HG03108 (cell line): ENCODE measurements around the gene LRP8.
A peak's percentile ranks its signal among the peaks of the same experiment; 100 is the strongest.

Source experiments
- ATAC-seq: cut with Tn5 transposase; IDR thresholded peaks from one replicate; pipeline ENCODE4 v1.9.1; 2021; ENCODE audit warnings: moderate library complexity; ENCODE audit not compliant: unreplicated experiment

Gene LRP8

DNA sequence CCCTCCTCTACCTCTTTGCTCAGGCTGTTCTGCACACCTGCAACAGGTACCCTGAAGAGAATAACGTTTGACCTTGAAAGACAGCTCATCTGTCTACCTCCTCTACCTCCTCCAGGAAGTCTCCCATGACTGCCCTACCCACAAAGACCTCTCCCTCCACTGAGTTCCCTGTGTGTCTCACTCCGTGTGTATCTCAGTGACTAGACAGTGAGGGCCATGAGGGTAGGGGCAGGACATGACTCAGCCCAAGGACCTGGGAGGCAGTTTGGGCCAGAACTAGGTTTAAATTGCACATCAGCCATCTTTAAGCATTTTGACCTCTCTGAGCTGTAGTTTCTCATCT, 32.0 kb upstream of the LRP8 start:
- no peak for ATAC-seq

DNA sequence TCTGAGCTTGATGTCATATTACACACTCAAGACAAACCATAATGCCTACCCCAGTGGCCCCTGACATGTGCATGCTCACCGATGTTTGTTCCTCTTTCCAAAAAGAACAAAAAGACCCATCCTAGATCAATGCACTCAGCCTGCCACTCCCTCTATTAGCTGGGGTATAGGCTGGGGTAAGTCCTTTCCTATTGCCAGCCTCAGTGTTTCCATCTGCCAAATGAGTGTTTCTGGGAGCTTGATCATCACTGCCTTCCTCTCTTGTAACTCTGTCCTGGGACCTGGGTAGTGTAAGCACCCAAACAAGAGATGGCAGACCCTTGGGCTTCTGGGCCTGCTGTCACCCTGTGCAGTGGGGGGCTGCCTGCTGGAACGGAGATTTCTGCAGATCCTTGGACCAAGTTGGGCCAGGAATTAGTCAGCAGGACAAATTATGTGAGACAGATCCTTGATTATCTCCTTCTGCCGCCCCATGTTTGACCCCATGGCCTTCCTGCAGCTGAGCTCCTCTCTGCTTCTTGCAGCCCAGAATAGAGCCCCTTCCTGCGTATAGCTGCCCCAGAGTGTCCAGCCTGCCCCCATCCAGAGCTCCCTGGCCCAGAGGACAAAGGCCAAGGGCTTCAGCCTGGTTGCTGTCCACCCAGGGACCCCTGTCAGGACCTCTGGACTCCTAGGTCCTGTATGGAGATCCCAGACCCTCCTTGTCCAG, 31.5 kb upstream of the LRP8 start:
- ATAC-seq = no peak

DNA sequence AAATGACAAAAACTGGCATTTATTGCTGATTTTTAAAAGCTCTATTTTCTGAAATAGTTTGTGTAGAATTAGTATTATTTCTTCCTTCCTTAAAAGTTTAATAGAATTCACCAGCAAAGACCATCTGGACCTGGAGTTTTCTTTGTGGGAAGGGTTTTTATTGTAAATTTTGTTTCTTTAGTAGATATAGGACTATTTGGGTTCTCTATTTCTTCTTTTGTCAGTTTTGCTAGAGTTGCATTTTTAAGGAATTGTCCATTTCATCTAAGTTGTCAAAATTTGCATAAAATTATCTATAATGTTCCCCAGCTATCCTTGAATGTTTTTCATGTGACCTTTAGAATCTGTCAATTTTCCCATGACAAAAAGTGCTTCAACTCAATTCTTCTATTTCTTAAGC, 28.8 kb upstream of the LRP8 start:
- ATAC-seq = no peak

DNA sequence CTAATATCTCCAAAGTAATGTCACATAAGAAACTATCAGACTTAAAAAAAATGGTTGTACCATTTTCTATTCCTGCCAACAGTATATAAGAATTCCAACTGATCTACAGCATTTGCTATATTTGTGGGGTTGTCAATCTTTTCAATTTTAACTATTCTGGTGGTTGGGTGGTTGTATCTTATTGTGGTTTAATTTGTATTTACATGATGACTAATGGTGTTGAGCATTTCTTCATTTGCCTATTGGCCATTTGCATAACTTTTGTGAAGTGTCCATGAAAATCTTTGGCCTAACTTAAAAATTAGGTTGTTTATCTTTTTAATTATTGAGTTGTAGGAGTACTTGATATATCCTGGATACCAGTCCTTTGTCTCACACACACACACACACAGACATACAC, 26.2 kb upstream of the LRP8 start:
- ATAC-seq = no peak

DNA sequence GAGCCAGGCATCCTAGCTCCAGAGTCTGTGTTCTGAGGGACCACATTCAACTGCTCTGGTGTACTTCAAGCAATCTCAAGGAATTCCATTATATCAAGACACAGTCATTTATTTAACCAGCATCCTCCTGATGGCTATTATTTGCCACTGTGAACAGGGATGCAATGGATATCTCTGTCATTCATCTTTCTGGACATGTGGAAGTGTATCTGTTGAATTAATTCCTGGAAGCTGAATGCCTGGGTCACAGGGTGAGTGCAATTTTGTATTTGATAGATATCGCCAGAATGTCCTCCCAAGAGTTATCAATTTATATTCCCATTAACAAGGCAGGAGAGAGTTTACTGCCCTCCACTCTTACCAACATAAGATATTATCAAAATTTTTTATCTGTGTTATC, 24.7 kb upstream of the LRP8 start:
- no peak for ATAC-seq

DNA sequence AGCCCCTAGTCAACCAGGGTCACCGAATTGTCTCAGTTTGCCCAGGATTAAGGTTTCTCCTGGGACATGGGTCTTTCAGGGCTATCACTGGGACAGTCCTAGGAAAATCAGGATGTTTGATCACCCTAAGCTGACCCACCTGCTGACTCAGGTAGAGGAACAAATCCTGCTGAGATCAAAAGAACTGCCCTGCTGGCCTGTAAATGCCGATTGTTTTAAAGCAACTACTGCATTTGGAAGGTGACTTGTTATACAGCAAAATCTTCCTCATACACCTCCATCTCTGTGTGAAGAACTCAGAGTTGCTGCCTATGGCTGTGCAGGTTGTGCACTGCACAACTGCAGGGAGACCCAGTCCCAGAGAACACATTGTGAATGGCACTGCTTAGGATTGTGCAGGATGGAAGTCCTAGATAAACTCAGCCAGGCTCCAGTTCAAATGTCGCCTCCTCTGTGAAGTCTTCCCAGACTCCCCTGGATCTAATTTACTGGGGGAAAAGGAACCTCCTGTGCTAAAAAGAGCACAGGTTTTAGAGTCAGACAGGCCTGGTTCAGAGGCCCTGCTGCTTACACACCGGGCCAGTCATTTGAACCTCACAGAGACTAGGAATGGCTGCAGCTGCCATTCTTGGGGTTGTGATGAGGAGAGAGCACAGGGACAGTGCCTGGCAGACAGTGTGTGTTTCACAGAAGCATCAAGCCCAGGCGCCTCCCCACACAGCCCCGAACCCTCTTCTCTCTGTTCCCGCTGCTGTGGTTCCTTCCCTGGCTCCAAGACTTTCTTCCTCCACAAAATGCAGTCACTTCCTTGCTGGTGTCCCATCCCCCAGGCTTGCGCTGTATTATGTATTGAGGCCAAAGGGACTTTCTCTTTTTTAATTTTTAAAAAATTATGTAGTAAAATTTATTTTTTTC, 23.2 kb upstream of the LRP8 start:
- no peak for ATAC-seq

DNA sequence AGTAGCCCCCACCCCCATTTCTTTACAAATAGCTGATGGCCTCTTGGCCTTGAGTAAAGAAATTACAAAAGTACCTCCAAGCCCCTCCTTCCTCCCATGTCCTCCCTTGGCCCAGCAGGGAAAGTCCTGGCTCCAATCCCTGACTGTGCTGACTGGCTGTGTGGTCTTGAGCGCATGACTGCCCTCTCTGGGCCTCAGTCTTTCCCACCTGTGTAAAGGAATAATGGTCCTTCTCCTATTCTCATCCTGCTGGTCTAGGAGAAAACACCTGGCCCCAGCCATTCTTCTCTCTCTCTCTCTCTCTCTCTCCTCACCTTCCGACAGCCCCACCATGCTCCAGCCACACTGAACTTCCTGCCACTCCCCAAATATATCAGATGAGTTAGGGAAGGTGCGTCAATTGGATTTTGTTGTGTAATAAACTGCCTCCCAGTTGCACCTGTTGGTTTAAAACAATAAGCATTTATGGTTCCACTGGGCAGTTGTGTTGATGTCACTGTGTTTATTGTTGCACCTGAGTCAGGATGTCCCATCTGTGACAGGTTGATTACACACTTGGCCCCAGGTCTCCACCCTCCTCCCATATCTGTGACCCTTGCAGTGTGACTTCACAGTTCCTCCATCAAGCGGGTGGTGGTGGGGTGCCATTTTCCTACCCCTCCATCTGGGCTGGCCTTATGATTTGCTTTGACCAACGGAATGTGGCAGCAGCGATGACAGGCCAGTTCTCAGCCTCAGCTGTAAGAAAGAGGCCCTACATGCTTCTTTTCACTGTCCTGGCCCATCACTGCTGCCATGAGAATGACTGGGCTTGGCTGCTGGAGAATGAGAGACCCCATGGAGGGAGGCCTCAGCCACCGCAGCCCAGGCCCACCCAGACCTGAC, 22.3 kb upstream of the LRP8 start:
- no peak for ATAC-seq

DNA sequence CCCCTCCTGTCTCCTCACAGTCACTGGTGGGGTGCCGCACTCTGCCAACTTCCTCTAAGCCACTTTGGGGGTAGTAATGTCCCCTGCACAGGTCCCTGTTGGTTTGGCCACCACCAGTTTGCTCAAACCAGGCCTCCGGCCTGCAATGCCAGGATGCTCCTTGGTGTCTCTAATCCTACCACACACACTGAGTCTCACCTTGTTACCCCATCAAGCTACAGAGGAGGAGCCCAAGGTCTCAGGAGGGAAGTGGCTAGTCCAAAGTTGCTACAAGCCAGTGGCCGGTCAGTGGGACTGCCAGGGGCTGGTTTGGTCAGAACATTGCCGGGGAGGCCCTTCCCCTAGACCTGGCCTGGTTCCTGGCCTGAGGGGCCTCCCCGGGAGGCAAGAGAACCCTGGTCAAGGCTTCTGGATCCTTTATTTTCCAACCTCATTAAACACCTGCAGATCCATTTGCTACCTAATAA, 21.5 kb upstream of the LRP8 start:
- ATAC-seq = no peak

DNA sequence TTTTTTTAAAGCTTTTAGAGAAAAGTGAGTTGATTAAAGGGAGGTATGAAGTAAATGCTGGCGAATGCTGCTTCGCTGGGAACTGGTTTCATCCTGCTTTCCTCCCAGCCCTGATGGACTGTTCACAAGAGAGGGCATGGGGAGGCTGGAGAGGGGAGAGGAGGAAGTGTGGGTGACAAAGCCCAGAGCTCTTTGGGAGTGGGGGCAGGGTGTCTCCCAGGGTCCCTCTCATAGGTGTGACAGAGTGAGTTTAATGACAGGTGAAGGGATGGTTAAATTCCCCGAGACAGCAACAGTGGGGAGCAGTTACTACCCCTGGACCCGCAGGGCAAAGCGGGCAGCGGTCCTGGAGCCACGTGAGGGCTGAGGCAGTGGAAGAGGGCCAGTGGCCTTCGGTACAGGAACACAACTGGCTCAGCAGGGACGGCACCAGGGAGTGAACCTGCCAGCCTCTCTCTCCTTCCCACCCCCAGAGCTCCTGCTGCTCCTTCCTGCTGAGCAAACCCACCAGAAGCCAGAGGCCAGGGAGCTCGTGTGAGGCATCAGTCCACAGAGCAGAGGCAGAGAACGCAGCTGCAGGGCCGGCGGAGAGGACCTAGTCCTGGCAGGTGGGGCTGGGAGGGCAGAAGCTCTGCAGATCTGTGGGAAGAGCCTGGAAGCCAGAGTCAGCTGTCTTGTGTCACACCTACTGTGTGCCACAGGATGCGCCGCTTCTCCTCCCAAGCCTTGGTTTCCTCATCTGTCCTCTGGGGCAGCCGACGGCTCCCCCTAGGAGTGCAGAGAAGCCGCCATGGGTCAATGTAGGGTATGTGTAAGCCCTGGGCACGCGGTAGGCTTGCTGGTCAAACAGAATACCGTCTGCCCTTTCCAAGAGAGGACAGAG, 20.9 kb upstream of the LRP8 start:
- ATAC-seq = no peak

DNA sequence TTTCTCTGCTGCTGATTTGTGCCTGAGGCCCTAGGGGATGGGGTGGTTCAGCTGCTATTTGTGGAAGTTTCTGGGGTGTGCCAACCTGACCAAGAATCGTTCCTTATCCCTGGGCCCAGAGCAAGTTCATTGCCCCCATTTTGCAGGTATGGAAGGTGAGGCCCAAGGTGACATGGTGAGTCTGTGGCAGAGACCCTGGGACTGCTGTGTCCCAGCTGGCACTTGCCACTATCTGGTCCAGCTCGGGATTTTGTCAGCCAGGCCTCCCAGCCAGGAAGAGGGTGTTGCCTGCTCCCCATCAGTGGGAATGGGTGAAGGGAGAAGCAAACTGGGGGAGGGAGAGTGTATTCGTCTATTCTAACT, 18.9 kb upstream of the LRP8 start:
- ATAC-seq = no peak

DNA sequence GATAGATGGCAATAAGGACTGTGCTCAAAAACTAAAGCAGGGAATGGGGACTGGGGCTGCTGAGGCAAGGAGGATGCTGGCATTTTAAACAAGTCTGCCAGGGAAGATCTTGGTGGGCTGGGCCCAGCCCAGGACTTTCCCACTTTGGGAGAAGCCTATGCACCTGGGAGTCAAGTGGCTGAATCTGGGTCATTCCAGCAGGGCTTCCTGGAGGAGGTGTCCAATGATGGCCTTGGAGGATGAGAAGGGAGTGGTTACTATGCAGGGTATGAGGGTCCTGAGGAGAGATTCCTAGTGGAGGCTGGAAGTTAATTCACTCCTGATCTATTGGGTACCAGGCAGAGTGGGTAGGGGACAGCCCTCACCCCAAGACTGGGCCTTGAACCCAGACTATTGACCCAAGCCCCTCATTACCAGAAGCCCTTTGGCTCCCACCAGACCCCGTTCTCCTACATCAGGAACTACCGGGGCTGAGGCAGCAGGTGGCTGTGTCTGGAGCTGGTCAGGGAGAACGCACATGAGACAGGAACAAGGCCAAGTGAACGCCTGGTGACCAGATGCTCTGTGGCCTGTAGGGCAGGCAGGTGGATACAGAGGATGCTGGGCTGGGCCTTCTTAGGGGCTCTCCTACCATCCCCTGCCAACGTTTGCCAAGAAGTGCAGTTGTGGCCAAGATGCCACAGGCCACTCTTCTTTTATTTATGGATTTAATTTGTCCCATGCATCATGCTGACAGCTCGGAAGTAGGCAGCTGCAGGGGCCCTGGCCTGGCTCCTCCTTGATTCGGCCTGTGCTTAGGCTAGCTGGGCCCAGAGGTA, 18.3 kb upstream of the LRP8 start:
- ATAC-seq = no peak

DNA sequence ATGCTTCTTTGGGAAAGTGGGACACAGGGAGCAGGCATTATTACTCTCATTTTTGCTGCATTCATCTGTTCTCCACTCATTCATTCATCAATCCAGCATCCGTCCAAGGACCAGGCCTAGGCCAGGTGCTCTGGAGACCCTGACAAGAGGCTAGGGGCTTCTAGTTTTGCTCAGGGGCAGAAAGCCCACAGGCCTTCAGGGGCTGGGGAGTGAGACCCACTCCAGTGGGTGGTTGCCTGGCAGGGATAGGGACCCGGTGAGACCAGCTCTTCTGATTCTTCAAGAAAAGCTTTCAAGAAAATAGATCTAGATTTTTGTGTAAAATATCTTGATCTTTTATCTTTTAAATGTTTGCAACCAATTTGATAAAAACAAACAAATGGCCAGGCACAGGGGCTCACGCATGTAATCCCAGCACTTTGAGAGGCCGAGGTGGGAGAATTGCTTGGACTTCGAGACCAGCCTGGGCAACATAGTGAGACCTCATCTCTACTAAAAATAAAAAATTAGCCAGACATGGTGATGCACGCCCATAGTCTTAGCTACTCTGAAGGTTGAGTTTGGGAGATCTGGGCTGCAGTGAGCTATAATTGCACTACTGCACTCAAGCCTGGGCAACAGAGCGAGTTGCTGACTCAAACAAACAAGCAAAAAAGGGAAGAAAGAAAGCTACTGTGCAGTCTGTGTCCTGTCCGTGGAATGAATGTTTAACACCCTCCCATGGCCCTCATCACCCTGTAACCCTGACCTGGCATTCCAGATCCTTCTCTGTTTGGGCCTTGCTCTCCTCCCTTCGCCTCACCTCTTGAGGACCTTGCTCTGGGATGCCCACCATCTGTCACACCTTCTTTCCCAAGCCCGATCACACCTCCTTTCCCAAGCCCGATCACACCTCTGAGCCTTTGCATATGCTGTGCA, 17.3 kb upstream of the LRP8 start:
- peak; percentile 65 for ATAC-seq

DNA sequence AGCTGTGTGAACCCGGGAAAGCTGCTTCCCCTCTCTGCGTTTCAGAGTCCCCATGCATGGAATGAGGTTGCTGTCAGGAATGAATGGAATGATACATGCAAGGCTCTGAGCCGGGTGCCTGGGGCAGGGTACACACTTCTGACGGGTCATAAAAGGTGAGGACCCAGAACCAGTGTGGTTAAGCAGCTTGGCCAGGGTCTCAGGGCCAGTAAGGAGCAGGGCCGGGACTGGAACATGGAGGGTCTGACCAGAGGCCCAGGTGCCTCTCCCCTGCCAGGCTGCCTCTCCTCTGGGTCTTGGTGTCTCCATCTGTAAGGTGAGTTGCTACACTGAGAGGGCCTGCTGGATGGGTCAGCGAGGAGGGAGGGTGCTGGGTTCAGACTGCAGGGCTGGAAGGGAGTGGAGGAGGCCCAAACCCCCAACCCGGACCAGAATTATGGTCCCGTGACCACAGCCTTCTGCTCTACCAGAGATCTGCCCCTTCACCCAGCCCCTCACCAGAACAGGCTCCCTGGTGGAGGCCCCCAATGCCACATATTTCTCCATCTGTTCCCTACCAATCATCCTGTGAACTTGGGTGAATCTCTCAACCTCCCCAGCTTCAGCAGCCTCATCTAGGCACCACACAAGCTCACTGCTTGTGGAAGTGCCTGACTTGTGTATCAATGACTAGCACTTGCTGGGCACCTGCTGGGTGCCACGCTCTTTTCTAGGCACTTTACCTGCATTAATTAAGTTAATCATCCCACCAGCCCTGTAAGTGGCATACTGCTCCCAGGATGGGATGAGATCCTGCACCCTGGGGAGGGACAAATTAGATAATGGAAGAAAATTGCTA, 16.2 kb upstream of the LRP8 start:
- no peak for ATAC-seq

DNA sequence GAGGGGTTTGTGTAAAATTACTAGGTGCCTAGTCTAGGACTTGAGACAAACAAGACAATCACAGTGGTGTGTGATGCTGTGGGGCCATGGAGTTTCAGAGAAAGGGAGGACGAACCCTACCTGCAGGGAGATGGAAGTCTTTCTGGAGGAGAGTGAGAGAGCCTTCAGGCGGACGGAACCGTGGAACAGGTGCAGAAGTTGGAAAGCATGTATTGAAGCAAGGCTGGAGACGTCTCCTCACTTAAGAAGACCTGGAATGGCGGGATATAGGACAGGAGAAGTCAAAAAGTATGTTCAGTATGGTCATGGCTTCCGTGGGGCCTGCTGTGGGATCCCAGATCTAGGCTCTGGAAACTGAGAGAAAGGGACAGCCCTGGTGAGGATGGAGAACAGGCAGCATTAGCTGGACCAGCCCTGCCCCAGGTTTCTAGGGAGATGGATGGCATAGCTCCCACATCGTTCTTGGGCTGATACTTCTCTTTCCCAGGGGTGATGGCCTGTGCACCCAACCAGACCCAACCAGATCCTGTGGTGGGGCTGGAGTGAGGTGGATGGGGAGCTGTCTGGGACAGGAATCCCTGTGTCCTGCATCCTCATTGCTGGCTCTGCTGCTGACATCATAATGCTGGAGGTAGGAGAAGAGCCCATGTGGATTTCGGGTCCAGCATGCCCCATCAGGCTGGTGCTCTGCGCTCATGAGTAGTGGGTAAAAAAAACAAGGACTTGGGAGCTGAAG, 15.0 kb upstream of the LRP8 start:
- no peak for ATAC-seq

DNA sequence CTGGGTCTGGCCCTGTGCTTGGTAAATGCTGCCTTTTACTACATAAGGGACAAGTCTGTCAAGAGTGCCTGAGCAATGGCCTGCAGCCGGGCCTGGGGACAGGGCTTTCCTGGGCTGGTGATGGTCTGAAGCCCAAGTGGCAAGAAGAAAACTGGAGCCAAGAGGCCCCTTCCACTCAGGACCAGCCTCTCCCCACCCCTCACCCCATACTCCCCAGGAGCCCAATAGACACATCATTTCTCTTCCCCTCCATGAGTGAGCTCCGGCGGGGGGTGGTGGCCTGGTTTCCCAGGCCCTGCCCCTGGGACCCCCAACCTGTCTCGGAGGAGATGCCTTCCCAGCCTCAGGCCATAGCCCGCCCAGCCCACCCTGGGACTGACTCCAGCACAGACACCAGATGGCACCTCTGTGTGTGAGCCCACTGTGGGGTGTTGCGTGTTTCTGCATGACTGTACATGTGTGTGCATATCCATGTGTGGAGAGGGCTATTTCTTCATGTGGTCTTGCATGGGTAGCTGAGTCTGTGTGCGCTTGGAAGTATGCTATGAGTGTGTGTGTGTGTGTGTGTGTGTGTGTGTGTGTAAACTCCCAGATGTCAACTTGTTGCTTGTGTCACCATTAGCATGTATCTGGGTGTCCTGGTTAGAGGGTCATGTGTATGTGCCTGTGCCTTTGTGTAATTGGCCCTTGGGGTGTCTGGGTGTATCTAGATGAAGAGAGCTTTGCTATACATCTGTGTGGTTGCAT, 14.3 kb upstream of the LRP8 start:
- no peak for ATAC-seq

DNA sequence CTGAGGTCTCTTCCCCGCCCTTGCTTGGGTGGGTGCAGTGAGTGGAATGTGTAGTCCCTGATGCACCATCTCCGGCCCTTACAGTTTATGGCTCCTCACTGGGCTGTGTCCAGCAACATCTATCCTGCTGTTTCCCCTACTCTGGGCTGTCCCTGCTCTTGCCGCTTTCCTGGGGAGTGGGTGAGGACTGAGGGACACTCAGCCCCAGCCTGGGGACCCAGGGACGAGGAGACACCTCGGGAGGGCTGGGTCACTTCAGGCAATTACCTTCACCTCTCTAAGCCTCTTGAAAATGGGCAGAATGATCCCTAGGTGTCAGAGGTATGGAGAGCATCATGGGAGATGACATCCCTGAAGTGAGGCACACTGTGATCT, 13.6 kb upstream of the LRP8 start:
- ATAC-seq = no peak
